Left hindlimb (tissue), 1 donor: ENCODE measurements around the gene TMEM134.

Source experiments
- DNase-seq: peaks from one replicate; pipeline ENCODE4 v3.0.0-alpha.2; 2018

The TMEM134 gene

GRCh38 chr11:67420646-67421429, 48.2 kb downstream of the TMEM134 start:
- DNase-seq, result peak; percentile 97

DNA sequence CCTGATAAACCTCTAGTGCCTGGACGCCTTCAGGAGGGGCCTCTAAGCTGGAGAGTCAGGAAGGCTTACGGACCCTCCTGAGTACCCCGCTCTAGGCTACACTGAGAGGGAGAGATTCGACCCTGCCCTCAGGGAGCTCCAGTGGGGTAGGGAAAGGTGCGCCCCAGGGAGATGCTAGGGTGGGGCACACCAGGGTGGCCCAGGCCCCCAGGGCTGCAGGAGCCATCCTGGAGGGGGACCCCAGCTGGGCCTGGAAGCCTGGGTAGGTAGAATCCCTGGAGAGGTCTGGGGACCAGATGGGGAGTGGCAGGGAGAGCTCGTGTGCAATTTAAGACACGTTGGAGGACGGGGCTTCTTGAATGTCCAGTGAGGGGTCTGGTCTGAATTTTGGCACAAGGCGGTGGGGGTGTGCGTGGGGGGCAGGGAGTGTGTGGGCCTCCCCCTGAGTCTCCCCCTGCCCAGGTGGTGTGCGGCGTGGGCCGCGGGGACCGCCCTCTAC, 48.9 kb downstream of the TMEM134 start:
- DNase-seq, result no peak

- DNase-seq, result no peak
Measured at GRCh38 chr11:67419325-67420049, 49.6 kb downstream of the TMEM134 start.

DNA sequence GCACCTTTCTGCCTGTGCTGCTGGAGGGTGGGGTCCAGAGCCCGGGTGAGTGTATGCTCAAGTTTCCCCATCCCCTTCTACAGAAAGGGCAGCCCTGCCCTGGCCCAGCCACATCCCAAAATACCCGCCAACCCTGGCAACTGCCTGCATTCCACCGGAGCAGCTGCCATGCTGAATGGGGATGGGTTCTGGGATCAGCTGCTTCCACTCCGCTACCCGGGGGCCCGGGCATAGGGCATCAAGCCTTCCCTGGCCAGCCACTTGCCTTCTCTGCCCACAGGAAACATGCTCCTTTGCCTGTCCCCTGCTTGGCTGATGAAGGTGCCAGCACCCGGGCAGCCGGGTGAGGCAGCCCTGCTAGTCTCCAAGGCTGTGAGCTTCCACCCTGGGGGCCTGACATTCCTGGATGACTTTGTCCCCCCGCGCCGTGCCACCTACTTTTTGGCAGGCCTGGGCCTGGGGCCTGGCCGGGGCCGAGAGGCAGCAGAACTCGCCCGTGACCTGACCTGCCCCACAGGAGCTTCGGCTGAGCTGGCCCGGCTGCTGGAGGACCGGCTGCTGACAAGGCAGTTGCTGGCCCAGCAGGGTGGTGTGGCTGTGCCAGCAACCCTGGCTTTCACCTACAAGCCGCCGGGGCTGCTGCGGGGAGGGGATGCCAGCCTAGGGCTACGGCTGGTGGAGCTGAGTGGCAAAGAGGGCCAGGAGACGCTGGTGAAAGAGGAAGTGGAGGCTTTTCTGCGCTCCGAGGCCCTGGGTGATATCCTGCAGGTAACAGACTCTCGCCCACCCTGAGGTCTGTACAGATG, 50.4 kb downstream of the TMEM134 start:
- peak; percentile 68 for DNase-seq

- DNase-seq, result no peak
Measured at GRCh38 chr11:67417425-67417824, 51.6 kb downstream of the TMEM134 start.

- no peak for DNase-seq
Measured at GRCh38 chr11:67416416-67417335, 52.4 kb downstream of the TMEM134 start.

DNA sequence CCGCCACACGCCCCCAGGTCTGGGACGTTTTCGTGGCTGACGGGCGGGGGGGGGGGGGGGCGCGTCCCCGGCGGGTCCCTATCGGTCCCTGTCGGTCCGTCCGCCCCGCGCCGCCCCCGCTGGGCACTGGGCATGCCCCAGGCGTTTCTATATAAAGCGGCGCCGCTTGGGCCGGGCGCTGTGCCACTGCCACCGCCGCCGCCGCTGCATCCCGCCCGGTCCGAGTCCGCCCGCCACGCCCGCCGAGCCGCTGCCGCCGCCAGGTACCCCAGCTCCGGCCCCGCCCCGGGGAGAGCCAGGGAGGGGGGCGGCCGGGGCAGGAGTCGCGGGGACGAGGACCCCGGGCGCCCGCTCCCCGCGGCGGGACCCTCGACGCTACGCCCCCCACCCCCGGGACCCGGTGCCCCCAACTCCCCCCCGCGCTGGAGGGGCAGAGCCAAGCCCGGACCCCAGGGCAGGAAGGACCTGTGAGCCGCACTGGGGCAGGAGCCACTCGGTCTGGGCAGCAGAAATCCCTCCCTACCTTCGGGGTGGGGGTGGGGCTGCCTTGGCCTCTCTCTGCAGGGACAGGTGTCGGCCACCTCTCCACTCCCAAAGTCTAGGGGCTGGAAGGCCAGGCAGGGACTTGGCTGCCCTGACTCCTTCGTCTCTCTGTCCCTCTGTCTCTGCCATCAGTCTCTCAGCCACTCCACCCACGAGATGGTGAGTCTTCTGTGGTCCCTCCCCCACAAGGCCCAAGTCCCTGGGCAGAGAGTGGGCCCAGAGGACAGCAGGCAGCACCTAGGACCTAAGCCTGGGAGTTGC, 53.3 kb downstream of the TMEM134 start, which contains the start of gene CARNS1:
CARNS1 (plus strand) TSS at position 178 of the 804 bp plus-strand sequence; CDS start at position 700, 522 bp downstream.
- DNase-seq, result no peak

- DNase-seq, result no peak
Measured at GRCh38 chr11:67413266-67413849, 55.7 kb downstream of the TMEM134 start.

GRCh38 chr11:67412495-67413179, 56.4 kb downstream of the TMEM134 start:
- DNase-seq, result no peak

DNA sequence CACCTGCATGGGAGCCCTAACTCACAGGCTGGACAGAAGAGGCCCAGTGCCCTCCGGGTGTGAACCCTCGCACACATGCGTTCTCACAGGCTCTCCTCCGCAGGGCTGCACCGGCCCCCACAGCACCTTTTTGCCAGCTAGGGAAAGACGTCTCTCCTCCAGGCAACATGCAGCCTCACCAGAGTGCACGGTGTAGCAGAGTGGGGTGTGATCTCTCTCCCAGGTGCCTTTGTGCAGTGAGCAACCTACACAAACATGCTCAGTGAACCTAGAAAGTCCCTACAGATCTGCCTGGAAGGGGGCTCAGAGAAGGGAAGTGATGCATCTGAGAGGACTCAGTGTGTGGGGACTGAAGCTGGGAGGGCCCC, 57.3 kb downstream of the TMEM134 start:
- DNase-seq, result no peak
